GM19328 (cell line): Measurements from ENCODE around the gene MIOX.
"Not testable (repeated sequence)": the region's sequence is repeated elsewhere in the genome, so short reads cannot be mapped to it uniquely, and the experiment has no call there.

Experiments used
- ATAC-seq: cut with Tn5 transposase; IDR thresholded peaks from one replicate; pipeline ENCODE4 v1.9.1; 2021; ENCODE audit warnings: mild to moderate bottlenecking, moderate library complexity; ENCODE audit not compliant: unreplicated experiment

MIOX gene

DNA sequence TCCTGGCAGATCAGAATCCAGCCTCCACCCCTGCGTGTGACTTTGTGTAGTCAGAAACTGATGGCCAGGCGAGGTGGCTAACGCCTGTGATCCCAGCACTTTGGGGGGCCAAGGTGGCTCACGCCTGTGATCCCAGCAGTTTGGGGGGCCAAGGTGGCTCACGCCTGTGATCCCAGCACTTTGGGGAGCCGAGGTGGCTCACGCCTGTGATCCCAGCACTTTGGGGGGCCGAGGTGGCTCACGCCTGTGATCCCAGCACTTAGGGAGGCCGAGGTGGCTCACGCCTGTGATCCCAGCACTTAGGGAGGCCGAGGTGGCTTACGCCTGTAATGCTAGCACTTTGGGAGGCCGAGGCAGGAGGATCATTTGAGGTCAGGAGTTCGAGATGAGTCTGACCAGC, 26.5 kb downstream of the MIOX start:
- ATAC-seq = no peak

DNA sequence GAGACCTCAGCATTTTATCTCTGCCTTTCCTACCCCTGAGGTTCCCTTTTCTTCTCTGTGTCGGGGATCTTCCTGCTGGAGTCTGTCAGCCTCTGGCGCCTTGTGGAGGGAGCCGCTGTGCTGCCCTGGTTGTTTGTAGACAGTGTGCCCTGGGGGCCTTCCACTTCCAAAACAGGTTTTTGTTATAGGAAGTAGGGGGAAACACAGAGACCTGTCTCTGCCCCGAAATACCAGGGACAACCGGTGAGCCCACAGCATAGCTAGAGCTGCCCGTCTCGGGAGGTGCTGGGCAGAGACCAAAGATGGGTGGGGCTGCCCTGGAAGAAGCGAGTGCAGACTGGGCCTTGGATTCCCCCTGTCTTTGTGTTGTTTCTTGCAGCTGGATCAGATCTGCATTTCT, 29.4 kb downstream of the MIOX start:
- no peak for ATAC-seq

DNA sequence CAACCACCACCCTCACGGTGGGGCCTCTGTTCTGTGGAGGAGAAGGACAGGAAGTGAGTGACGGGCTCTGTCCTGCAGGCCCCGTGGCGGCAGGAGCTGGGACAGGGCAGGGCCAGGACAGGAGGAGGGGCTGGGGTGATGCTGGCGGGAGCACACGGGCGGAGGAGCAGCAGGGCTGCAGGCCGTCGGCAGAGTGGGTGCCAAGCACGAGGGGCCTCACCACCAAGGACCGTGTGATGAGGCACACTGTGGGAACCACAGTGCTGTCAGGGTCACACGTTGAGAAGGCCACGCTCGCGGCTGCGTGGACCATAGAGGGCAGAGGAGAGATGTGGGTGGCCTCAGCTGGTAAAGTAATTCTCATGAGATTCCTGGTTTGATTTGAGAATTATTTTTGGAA, 30.2 kb downstream of the MIOX start:
- ATAC-seq = no peak

DNA sequence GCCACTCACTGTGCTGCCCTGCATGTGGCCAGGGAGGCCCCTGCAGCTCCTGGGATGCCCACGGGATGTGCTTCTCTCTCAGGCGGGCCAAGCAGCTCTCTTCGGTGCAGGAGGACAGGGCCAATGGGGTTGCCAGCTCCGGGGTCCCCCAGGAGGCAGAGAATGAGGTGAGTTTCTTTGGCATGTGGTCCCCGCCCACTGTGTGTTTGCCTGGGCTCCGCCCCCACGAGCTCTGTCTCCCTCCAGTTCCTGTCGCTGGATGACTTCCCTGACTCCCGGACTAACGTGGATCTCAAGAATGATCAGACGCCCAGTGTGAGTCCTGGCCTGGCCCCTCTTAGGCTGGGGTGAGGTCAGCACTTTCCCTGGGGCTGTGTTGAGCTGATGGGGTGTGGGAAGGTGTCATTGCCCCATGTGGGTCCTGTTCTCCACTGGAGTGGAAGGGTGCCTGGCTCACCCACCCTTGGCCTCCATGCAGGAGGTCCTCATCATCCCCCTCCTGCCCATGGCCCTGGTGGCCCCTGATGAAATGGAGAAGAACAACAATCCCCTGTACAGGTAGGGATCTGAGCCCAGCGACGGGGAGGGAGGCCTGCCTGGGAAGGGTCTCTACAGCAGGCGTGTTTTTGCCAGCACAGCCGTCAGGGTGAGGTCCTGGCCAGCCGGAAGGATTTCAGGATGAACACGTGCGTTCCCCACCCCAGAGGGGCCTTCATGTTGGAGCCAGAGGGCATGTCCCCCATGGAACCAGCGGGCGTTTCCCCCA, 31.0 kb downstream of the MIOX start:
- ATAC-seq = no peak

DNA sequence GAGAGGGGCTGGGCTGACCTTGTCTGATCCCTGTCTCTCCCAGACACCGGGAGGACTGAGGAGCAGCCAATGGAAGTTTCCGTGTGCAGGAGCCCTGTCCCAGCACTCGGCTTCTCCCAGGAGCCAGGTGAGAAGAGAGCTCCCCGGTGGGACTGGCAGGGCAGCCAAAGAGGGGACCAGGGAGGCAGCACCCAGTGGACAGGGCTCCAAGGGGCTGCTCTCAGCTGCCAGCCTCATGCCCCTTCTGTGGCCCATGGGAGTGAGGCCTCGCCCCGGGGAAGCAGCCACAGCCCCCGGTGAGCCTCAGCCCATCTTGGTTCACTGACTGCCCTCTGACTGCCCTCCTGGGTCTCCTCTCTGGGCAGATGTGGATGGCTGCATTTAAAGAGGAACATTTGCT, 31.9 kb downstream of the MIOX start:
- ATAC-seq = no peak

DNA sequence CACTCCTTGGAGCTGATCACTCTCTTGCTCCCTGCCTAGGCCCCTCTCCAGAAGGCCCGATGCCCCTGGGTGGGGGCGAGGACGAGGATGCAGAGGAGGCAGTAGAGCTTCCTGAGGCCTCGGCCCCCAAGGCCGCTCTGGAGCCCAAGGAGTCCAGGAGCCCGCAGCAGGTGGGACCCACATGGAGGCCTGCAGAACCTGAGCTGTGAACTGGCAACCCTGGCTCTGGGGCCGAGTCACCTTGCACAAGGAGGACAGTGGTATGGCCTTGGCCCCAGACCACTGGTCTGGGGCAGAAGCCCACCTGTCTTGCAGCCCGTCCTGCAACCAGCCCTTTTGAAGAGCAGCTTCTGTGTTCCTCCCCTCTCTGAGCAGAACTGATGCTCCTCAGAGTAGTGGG, 32.5 kb downstream of the MIOX start:
- no peak for ATAC-seq

DNA sequence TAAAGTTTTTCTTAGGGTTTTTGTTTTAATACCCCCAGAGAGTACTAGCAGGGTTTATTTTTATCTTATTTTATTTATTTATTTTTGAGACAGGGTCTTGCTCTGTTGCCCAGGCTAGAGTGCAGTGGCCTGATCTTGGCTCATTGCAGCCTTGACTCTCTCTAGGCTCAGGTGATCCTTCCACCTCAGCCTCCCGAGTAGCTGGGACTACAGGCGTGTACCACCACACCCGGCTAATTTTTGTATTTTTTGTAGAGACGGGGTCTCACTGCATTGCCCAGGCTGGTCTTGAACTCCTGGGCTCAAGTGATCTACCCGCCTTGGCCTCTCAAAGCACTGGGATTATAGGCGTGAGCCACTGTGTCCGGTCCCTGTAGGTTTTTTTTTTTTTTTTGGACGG, 33.5 kb downstream of the MIOX start:
- not testable (repeated sequence) for ATAC-seq

DNA sequence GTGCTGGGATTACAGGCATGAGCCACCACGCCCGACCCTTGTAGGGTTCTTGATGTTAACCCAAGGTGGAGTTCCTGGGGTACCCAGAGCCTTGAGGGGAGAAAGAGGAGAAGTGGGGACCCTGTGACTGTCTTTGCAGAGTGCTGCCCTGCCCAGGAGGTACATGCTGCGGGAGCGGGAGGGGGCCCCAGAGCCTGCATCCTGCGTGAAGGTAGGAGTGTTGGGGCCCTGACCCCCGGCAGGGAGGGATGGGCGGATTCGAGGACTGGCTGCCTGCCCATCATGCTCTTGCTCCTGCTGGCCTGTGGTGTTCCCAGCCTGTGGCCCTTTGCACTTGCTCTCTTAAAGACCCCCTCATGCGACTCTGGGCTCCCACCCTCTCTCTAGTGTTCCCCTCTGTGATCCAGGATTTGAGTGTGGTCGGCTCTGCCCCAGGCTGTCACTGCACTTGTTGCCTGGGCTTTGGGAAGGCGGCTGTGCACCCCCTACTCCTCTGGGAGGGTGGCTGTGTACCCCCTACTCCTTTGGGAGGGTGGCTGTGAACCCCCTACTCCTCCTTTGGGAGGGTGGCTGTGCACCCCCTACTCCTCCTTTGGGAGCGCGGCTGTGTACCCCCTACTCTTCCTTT, 34.3 kb downstream of the MIOX start:
- no peak for ATAC-seq

DNA sequence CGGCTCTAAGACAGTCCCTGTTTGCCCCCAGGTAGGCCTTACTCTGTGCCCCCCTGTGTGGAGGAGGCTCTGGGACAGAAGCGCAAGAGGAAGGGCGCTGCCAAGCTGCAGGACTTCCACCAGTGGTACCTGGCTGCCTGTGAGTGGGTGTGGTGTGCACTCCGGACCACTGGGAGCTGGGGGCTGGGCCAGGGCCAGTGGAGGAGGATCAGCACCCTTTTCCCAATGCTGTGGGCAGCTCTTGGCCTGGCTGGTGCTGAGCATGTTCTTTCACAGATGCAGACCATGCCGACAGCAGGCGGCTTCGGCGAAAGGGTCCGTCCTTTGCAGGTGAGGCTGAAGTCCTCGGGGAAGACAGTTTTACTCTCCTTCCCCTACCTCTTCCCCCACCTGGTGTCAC, 35.1 kb downstream of the MIOX start:
- ATAC-seq = no peak

DNA sequence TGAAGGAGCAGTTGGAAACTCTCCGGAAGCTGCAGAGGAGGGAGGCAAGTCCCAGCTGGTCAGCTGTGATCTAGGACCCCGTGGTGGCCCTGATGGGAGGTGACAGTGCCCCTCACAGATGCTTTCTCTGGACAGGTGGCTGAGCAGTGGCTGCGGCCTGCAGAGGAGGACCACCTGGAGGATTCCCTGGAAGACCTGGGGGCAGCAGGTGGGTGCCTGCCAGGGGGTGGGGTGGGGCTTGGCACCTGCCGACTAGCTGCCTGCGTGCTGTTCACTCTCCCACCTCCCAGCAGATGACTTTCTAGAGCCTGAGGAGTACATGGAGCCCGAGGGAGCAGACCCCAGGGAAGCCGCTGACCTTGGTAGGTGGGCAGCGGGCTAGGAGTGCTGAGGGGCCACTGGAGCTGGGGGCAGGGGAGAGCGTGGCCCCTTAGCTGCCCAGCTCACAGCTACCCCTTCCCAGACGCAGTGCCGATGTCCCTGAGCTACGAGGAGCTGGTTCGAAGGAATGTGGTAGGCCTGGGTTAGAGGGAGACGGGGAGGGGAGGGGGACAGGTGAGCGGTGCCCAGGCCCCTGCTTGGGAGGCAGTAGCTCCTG, 35.6 kb downstream of the MIOX start:
- ATAC-seq = no peak

DNA sequence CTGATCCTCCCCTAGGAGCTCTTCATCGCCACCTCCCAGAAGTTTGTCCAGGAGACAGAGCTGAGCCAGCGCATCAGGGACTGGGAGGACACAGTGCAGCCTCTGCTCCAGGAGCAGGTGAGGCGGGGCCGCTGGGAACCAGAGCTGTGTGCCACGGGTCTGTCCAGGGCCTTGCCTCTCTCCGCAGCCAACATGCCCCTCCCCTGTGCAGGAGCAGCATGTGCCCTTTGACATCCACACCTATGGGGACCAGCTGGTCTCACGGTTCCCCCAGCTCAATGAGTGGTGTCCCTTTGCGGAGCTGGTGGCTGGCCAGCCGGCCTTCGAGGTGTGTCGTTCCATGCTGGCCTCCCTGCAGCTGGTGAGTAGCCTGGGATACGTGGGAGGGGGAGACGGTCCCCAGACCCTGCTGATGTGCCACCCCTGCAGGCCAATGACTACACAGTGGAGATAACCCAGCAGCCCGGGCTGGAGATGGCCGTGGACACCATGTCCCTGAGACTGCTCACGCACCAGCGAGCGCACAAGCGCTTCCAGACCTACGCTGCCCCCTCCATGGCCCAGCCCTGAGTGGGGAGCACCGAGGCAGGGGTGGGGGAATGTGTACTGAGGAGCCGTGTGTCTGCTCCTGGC, 36.3 kb downstream of the MIOX start:
- no peak for ATAC-seq

DNA sequence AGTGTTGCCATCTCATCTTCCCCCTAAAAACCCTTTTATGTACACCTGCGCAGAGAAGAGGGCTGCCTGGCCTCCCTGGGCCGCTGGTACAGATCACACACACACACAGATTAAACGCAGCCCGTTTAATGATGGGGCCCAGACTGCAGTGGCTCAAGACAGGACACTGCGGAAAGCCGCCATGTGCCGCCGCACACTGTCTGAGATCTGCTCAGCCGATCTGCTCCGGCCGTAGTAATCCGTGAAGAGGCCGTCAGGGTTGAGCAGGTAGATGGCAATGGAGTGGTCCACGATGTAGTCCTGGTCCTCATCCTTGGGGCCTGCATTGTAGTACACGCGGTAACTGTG, 36.8 kb downstream of the MIOX start:
- no peak for ATAC-seq

DNA sequence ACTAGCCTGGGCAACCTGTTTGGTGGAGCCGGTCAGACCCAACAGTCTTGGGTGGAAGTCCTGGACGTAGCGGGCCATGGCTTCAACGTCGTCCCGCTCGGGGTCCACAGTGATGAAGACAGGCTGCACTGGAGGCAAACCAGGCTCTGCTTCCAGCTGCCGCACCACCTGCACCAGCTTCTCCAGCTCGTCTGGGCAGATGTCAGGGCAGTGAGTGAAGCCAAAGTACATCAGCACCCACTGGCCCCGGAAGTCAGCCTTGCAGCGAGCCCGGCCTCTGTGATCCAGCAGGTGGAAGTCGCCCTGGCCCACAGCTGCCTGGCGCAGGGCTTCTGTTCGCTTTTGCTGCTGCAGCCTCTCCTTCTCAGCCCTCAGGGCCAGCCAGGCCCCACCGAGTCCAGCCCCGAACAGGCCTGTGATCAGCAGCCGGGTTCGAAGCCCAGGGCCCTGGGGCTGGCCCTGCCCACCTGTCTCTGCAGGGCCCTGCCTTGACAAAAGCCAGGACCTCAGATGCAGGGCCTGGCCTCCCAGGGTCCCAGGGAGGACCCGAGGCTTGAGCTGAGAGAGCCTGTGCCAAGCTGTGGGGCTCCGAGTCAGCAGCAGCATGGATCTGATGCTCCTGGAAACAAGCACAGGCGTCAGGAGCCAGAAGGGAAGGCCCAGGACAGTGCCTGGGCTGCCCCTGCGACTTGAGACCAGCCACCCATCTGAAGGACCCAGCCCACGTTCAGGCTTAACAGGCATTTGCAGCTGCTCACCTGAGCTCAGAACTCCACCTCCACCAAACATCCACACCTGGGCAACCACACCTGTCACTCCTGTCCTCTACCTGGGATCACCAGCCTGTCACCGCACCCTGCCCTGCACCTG, 37.4 kb downstream of the MIOX start:
- no peak for ATAC-seq

DNA sequence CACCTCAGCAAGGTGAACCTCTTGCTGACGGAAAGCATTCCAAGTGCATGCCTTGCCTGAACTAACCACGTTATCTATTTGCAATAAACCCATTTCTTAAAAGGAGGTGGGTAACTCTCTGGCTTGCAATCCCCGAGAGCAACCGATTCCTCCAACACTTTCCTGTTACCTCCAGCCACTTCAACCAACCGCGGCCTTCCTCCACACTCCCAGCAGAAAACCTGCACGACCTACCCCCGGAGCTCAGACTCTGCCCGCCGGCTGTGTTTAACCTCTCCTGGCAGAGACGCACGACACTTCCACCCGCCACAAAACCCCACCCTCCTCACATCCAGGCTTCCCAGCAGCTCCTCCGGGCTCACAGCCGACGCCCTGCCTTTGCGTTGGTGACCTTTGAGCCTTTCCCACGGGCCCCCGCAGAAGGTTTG, 38.0 kb downstream of the MIOX start:
- ATAC-seq = no peak

DNA sequence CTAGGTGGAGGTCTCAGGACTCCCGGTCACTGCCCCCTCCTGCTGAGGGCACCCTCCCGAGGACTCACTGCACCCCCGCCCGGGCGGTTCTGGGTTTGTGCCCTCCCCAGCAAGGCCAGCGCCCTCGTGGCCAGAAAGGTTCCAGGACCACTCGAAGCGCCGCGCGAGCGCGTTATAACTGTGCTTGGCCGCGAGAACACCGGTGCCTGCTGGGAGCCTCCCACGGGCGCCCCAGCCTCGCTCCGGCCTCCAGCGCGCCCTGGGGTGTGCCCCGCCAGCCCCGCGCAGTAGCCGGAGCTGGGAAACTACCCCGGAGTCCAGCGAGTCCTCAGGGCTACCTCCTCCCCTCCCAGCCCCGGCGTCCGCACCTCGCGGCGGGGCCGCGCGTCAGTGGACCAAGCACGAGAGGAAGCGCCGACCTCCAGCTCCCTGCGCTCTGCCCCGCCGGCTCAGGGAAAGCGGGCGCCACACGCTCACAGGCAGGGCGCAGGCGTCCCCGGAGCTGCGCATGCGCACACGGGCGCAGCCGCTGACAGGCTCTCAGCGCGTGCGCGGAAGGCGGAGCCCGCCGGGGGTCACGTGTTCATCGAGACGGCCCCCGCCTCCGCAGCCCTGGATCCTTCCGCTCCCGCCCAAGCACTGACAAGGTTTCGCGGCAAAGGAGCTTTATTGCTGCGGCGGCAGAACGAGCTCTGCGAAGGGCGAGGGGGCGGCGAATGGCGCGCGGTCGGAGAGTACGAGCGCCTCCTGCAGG, 38.6 kb downstream of the MIOX start, which contains the start of gene SCO2:
TSS of gene SCO2 (minus strand) at position 495 of the 754 bp plus-strand sequence. CDS start 1,187 bp downstream, outside the sequence.
- peak; percentile 33 for ATAC-seq

DNA sequence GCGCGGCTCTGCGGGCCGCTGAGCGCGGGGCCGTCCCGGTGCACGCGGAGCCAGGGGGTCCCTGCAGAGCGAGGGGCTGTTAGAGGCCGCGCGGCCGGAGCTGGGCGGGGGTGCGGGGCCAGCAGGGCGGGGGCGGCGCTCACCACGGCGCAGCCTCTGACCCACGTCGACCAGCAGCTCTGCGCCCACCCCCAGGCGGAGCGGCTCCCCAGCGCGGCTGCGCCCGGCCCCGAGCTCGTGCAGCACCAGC, 39.1 kb downstream of the MIOX start:
- peak; percentile 16 for ATAC-seq

DNA sequence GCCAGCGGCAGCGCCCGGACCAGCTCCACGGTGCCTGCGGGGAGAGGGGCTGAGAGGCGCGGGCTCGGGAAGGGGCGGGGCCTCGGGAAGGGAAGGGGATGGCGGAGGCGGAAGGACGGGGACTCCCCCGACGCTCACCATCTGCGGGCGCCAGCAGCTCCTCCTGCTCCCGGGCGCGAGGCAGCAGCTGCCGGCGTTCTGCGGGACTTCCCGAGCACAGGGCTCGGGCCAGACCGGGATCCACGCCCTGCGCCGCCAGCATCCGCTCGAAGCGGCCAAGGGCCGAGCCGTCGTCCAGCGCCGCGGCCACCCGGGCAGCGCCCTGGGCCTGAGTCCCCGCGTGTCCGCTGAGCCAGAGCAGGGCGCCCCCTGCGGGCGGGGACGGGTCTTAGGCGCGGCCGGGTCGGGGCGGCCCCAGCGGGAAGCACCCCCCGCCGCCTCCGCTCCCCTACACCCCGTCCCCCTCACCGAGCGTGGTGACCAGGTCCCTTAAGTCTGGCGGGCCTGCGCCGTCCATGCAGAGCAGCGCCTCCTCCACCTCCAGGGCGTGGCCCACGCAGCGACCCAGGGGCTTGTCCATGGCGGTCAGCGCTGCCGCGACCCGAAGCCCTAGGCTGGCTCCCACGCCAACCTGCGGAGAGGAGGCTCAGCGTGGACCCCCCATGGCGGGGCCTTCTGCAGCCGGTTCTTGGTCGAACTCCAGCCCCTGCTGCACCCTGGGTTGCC, 39.6 kb downstream of the MIOX start:
- ATAC-seq = peak; percentile 24

DNA sequence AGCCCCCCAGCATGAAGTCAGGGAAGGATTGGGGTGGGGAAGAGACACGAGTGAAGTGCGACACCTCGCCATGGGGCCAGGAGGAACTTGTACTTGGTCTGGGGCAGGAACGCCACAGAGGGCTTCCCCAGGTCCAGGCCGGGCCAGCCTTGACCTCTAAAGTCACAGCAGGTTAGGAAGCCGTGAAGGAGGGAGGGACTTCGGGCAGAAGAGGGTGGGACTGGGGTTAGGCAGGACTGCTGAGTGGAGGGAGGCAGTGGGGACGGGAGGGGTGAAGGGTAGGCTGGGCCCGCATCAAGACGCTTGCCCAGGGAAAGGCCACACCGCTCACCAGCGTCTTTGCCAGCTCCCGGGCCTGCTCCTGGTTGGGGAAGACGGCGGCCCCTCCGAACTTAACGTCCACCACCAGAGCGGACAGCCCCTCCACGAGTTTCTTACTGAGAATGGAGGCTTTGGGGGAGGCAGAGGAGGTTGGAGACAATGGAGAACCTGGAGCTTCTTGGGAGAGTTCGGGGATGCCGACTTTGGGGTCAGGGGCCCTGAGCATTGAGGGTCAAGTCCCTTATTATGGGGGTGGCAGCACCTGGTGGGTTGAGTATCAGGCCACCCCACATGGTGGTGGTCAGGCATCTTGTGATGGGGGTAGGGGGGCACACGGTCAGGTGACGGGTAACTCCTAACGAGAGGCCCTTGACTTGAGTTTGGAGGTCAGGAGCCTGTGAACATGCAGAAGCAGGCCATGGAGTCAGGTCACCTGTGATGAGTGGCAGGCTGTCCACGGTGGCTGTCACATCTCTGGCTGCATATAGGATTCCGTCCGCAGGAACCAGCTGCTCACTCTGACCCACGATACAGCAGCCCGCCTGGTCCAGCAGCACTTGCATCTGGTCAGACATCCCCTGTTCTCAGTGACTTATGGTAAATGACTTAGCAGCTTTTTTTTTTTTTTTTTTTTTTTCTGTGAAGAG, 40.5 kb downstream of the MIOX start:
- ATAC-seq = no peak
